ENCODE results near the gene PCDH9.

The PCDH9 gene

GRCh38 chr13:66952507-66952906 lies 277.6 kb downstream of the PCDH9 start:
- Histone ChIP-seq H3K27me3 (ENCODE audit: control insufficient read depth, insufficient read depth, low read length) (no peaks in the 10 kb centered on the region), H3K27ac (ENCODE audit: low read depth, low read length) (no peak overlapping the region), H3K9ac (ENCODE audit: low read length) (no peak overlapping the region), H3K36me3 (ENCODE audit: control insufficient read depth, insufficient read depth, low read length) (no peaks in the 10 kb centered on the region), H3K4me3 (ENCODE audit: low read length) (no peak overlapping the region), H3K4me1 (ENCODE audit: control insufficient read depth, insufficient read depth, low read length) (no peaks in the 10 kb centered on the region)

- no peak overlapping the region for H3K4me3 ChIP-seq (ENCODE audit: low read length)
- no peaks in the 10 kb centered on the region for H3K36me3 ChIP-seq (ENCODE audit: control insufficient read depth, insufficient read depth, low read length)
- no peak overlapping the region for H3K27ac ChIP-seq (ENCODE audit: low read depth, low read length)
- H3K4me1 ChIP-seq (ENCODE audit: control insufficient read depth, insufficient read depth, low read length) = no peaks in the 10 kb centered on the region
- no peaks in the 10 kb centered on the region for H3K27me3 ChIP-seq (ENCODE audit: control insufficient read depth, insufficient read depth, low read length)
- no peak overlapping the region for H3K9ac ChIP-seq (ENCODE audit: low read length)
These were observed 278.7 kb downstream of the PCDH9 start for GRCh38 chr13:66951426-66951825.

GRCh38 chr13:66950666-66951065 lies 279.5 kb downstream of the PCDH9 start:
- Histone ChIP-seq H3K36me3 (ENCODE audit: control insufficient read depth, insufficient read depth, low read length) (no peaks in the 10 kb centered on the region), H3K9ac (ENCODE audit: low read length) (no peak overlapping the region), H3K27me3 (ENCODE audit: control insufficient read depth, insufficient read depth, low read length) (no peaks in the 10 kb centered on the region), H3K4me3 (ENCODE audit: low read length) (no peak overlapping the region), H3K4me1 (ENCODE audit: control insufficient read depth, insufficient read depth, low read length) (no peaks in the 10 kb centered on the region), H3K27ac (ENCODE audit: low read depth, low read length) (no peak overlapping the region)

GRCh38 chr13:66948910-66949309 lies 281.2 kb downstream of the PCDH9 start:
- H3K27me3 ChIP-seq (ENCODE audit: control insufficient read depth, insufficient read depth, low read length) = no peaks in the 10 kb centered on the region
- no peaks in the 10 kb centered on the region for H3K4me1 ChIP-seq (ENCODE audit: control insufficient read depth, insufficient read depth, low read length)
- no peak overlapping the region for H3K4me3 ChIP-seq (ENCODE audit: low read length)
- H3K9ac ChIP-seq (ENCODE audit: low read length) = no peak overlapping the region
- no peak overlapping the region for H3K27ac ChIP-seq (ENCODE audit: low read depth, low read length)
- H3K36me3 ChIP-seq (ENCODE audit: control insufficient read depth, insufficient read depth, low read length) = no peaks in the 10 kb centered on the region

- no peaks in the 10 kb centered on the region for H3K4me1 ChIP-seq (ENCODE audit: control insufficient read depth, insufficient read depth, low read length)
- no peaks in the 10 kb centered on the region for H3K27me3 ChIP-seq (ENCODE audit: control insufficient read depth, insufficient read depth, low read length)
- no peak overlapping the region for H3K4me3 ChIP-seq (ENCODE audit: low read length)
- H3K36me3 ChIP-seq (ENCODE audit: control insufficient read depth, insufficient read depth, low read length) = no peaks in the 10 kb centered on the region
- no peak overlapping the region for H3K9ac ChIP-seq (ENCODE audit: low read length)
- no peak overlapping the region for H3K27ac ChIP-seq (ENCODE audit: low read depth, low read length)
These were observed 286.6 kb downstream of the PCDH9 start for GRCh38 chr13:66943530-66943929.

- no peak overlapping the region for H3K9ac ChIP-seq (ENCODE audit: low read length)
- H3K4me3 ChIP-seq (ENCODE audit: low read length) = no peak overlapping the region
- no peaks in the 10 kb centered on the region for H3K4me1 ChIP-seq (ENCODE audit: control insufficient read depth, insufficient read depth, low read length)
- H3K27ac ChIP-seq (ENCODE audit: low read depth, low read length) = no peak overlapping the region
- H3K27me3 ChIP-seq (ENCODE audit: control insufficient read depth, insufficient read depth, low read length) = no peaks in the 10 kb centered on the region
- H3K36me3 ChIP-seq (ENCODE audit: control insufficient read depth, insufficient read depth, low read length) = no peaks in the 10 kb centered on the region
These were observed 290.0 kb downstream of the PCDH9 start for GRCh38 chr13:66940113-66940512.

- no peaks in the 10 kb centered on the region for H3K36me3 ChIP-seq (ENCODE audit: control insufficient read depth, insufficient read depth, low read length)
- no peaks in the 10 kb centered on the region for H3K27me3 ChIP-seq (ENCODE audit: control insufficient read depth, insufficient read depth, low read length)
- H3K27ac ChIP-seq (ENCODE audit: low read depth, low read length) = no peak overlapping the region
- no peak overlapping the region for H3K9ac ChIP-seq (ENCODE audit: low read length)
- H3K4me1 ChIP-seq (ENCODE audit: control insufficient read depth, insufficient read depth, low read length) = no peaks in the 10 kb centered on the region
- H3K4me3 ChIP-seq (ENCODE audit: low read length) = no peak overlapping the region
These were observed 292.7 kb downstream of the PCDH9 start for GRCh38 chr13:66937423-66937822.

GRCh38 chr13:66933994-66934393 lies 296.1 kb downstream of the PCDH9 start:
- Histone ChIP-seq H3K9ac (ENCODE audit: low read length) (no peak overlapping the region), H3K27me3 (ENCODE audit: control insufficient read depth, insufficient read depth, low read length) (no peaks in the 10 kb centered on the region), H3K4me3 (ENCODE audit: low read length) (no peak overlapping the region), H3K27ac (ENCODE audit: low read depth, low read length) (no peak overlapping the region), H3K36me3 (ENCODE audit: control insufficient read depth, insufficient read depth, low read length) (no peaks in the 10 kb centered on the region), H3K4me1 (ENCODE audit: control insufficient read depth, insufficient read depth, low read length) (no peaks in the 10 kb centered on the region)

GRCh38 chr13:66933527-66933926 lies 296.6 kb downstream of the PCDH9 start:
- Histone ChIP-seq H3K4me1 (ENCODE audit: control insufficient read depth, insufficient read depth, low read length) (no peaks in the 10 kb centered on the region), H3K36me3 (ENCODE audit: control insufficient read depth, insufficient read depth, low read length) (no peaks in the 10 kb centered on the region), H3K27me3 (ENCODE audit: control insufficient read depth, insufficient read depth, low read length) (no peaks in the 10 kb centered on the region), H3K9ac (ENCODE audit: low read length) (no peak overlapping the region), H3K27ac (ENCODE audit: low read depth, low read length) (no peak overlapping the region), H3K4me3 (ENCODE audit: low read length) (no peak overlapping the region)

GRCh38 chr13:66927562-66927961 lies 302.6 kb downstream of the PCDH9 start:
- no peaks in the 10 kb centered on the region for H3K4me1 ChIP-seq (ENCODE audit: control insufficient read depth, insufficient read depth, low read length)
- no peak overlapping the region for H3K4me3 ChIP-seq (ENCODE audit: low read length)
- H3K9ac ChIP-seq (ENCODE audit: low read length) = no peak overlapping the region
- no peaks in the 10 kb centered on the region for H3K27me3 ChIP-seq (ENCODE audit: control insufficient read depth, insufficient read depth, low read length)
- H3K36me3 ChIP-seq (ENCODE audit: control insufficient read depth, insufficient read depth, low read length) = no peaks in the 10 kb centered on the region
- H3K27ac ChIP-seq (ENCODE audit: low read depth, low read length) = no peak overlapping the region

GRCh38 chr13:66926851-66927524 lies 303.1 kb downstream of the PCDH9 start:
- H3K4me1 ChIP-seq (ENCODE audit: control insufficient read depth, insufficient read depth, low read length) = no peaks in the 10 kb centered on the region
- H3K27ac ChIP-seq (ENCODE audit: low read depth, low read length) = no peak overlapping the region

GRCh38 chr13:66926200-66926850 lies 303.8 kb downstream of the PCDH9 start:
- Histone ChIP-seq H3K27me3 (ENCODE audit: control insufficient read depth, insufficient read depth, low read length) (no peaks in the 10 kb centered on the region), H3K27ac (ENCODE audit: low read depth, low read length) (no peak overlapping the region), H3K36me3 (ENCODE audit: control insufficient read depth, insufficient read depth, low read length) (no peaks in the 10 kb centered on the region), H3K4me3 (ENCODE audit: low read length) (no peak overlapping the region), H3K4me1 (ENCODE audit: control insufficient read depth, insufficient read depth, low read length) (no peaks in the 10 kb centered on the region), H3K9ac (ENCODE audit: low read length) (no peak overlapping the region)

More at GRCh38 chr13:66926851-66927524, 303.1 kb downstream of the PCDH9 start:
- H3K9ac ChIP-seq (ENCODE audit: low read length) = no peak overlapping the region
- no peaks in the 10 kb centered on the region for H3K36me3 ChIP-seq (ENCODE audit: control insufficient read depth, insufficient read depth, low read length)
- H3K4me3 ChIP-seq (ENCODE audit: low read length) = no peak overlapping the region
- H3K27me3 ChIP-seq (ENCODE audit: control insufficient read depth, insufficient read depth, low read length) = no peaks in the 10 kb centered on the region

GRCh38 chr13:66922444-66922843 lies 307.7 kb downstream of the PCDH9 start:
- Histone ChIP-seq H3K27me3 (ENCODE audit: control insufficient read depth, insufficient read depth, low read length) (no peaks in the 10 kb centered on the region), H3K36me3 (ENCODE audit: control insufficient read depth, insufficient read depth, low read length) (no peaks in the 10 kb centered on the region), H3K9ac (ENCODE audit: low read length) (no peak overlapping the region), H3K27ac (ENCODE audit: low read depth, low read length) (no peak overlapping the region), H3K4me3 (ENCODE audit: low read length) (no peak overlapping the region), H3K4me1 (ENCODE audit: control insufficient read depth, insufficient read depth, low read length) (no peaks in the 10 kb centered on the region)
